ENCODE data around the gene OXCT2. TPM values are rescaled to one million over a fixed set of nuclear protein-coding genes. Genes with fewer than 3 reads are reported as not detected.
"Not testable (repeated sequence)": the region's sequence is repeated elsewhere in the genome, so short reads cannot be mapped to it uniquely, and the experiment has no call there.

OXCT2 gene
- total and polyA plus RNA-seq, 12 donors: 0.85 to 5.4 (median 2.2) TPM

DNA sequence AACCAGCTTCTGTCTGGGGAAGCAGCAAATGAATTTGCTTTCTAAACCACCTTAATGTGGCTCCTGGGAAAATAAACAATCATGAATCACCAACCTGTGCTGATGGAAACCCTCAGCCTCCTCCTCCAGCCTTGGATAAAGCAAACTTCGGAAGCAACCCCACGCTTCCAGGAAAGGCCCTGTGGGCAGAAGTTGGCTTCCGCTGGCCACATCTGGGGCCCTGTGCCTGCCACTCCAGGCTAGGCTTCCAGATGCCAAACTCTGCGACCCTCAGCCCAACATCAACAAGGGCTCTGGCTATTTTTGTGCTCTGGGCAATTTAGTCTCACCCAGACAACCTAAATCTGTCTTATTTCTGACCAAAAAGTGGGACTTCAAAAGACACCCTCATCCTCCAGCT lies 6.2 kb upstream of the OXCT2 start:
- Histone ChIP-seq H3K4me1 (no peaks in the 10 kb centered on the region), H3K9me3 (no peaks in the 10 kb centered on the region), H3K27me3 (peaks cover 0 to 13% (median 0%) of the 10 kb centered on the region in 7 donors), H3K27ac (no peak overlapping the region), H3K4me3 (no peak overlapping the region), H3K36me3 (no peaks in the 10 kb centered on the region)
- intact Hi-C loops (cut with DNase I): no loop called here
- ATAC-seq (no peak), DNase-seq (no peak)
- 75 to 88% methylated on average over 4 of the region's 4 CpGs for WGBS, 2 donors
- TF ChIP-seq CTCF (IDR thresholded peaks at IDR 0.05): no peak

DNA sequence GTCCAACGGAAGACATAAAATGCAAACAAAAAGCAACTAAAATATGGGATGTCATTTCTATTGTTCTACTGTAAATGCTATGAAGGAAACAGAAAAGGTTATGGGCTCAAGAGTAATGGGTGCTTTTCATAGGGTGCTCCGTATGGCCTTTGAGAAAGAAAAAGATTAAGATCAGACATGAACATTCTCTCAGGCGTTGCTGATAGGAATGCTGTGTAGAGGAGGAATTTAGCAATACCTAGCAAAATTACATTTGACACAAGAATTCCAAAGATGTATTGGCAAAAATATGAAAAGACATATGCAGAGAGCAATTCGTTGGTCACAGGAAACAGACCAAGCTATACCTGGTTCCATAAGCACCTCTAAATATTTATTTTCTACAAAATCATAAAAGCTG lies 5.7 kb upstream of the OXCT2 start:
- no peaks in the 10 kb centered on the region for H3K4me1 ChIP-seq
- WGBS, 2 donors: 77 to 81% methylated on average over 4 of the region's 4 CpGs
- ATAC-seq: no peak
- intact Hi-C loops (cut with DNase I): no loop called here
- H3K4me3 ChIP-seq: no peak overlapping the region
- H3K9me3 ChIP-seq: no peaks in the 10 kb centered on the region
- no peak overlapping the region for H3K27ac ChIP-seq
- no peak for DNase-seq
- H3K27me3 ChIP-seq: peaks cover 0 to 13% (median 0%) of the 10 kb centered on the region in 7 donors
- H3K36me3 ChIP-seq: no peaks in the 10 kb centered on the region
- no peak for TF ChIP-seq CTCF (IDR thresholded peaks at IDR 0.05)

GRCh38 chr1:39776400-39776713 lies 5.2 kb upstream of the OXCT2 start:
- intact Hi-C loops (cut with DNase I): no loop called here
- Histone ChIP-seq H3K9me3 (no peaks in the 10 kb centered on the region), H3K36me3 (no peaks in the 10 kb centered on the region), H3K4me1 (no peaks in the 10 kb centered on the region), H3K27ac (no peak overlapping the region), H3K4me3 (no peak overlapping the region), H3K27me3 (peaks cover 0 to 13% (median 3%) of the 10 kb centered on the region in 7 donors)
- no peak for TF ChIP-seq CTCF (IDR thresholded peaks at IDR 0.05)
- DNase-seq (no peak), ATAC-seq (no peak)
- WGBS, 2 donors: 63 to 68% methylated on average over 12 of the region's 12 CpGs

DNA sequence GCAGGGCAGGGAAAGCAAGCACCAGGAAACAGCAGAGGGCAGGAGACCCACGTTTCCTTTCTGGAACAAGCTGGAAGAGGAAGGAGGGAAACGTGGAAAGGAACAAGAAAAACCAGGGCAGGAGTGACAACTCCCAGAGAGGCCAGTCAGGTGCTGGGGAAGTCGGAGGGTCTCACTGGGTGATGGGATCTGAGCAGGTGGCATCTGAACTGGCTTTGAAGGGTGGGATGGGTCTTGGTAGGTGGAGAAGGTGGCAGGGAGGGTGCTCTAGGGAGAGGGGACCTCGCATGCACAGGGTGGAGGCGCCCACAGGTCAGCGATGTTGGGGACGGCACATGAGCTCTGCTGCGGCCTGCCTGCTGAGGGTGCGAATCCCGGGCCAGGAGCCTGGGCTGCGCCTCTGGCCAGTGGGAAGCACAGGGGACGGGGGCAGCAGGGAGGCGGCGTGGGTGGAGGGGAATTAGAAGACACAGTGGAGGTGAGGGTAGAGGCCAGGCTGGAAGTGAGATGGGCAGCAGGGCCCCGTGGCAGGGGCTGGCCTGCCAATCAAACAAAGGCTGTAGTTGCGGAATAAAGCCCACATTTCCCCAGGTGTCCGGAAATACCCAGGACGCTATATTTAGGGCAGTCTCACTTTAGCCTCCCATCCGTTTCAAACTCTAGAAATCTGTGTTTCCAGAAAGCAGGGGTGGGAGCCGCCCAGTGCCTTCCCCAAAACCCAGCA lies 4.7 kb upstream of the OXCT2 start:
- H3K4me1 ChIP-seq; intact Hi-C loops (cut with DNase I); ATAC-seq; H3K9me3 ChIP-seq; H3K27ac ChIP-seq; DNase-seq; H3K36me3 ChIP-seq; H3K4me3 ChIP-seq: not testable (repeated sequence)
- WGBS, 2 donors: 78 to 86% methylated on average over 13 of the region's 20 CpGs
- peaks cover 0 to 16% (median 7%) of the 10 kb centered on the region in 7 donors for H3K27me3 ChIP-seq

DNA sequence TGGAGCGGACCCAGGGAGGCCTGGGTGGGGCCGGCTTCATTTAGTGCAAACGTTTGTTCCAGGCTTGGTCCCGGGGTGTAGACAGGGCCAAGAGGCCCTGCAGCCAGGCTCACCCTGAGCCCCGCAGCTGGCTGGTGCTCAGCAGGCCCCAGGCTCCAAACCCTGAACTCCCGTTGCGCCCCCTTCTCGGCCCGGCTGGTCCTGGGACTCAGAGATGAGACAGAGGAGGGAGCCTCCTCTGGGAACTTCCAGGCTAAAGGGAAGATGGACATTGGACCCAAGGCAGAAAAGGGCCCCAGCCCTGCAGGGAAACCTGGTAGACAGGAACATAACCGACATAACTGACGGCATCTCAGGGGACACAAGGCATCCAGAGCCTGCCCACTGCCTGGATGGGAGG lies 4.0 kb upstream of the OXCT2 start:
- not testable (repeated sequence) for DNase-seq

DNA sequence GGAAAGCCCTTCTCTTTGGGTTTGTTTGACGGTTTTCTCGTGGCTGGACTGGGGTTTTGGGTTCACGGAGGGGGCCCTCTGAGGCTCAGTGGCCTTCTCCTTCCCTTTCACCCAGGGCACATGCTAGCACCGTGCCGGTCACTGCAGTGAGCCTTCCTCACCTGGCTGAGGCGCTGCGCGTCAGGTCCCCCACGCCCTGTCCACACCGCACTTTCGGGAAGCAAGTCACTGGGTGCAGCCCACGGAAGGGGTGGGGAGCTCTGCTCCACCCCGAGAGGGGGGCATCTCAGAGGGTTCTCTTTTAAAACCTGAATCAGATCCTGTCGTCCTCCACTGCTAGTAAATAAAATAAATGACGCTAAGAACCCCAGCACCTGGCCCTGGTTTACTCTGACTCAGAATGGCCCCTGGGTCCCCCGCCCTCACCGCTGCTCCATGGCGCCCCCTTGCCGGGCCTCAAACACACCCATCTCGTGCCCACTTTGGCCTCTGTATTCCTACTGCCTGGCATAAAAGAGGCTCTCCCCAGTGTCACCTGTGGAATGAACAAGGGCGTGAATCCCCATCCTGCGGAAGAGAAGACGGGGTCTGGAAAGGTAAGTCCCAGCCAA lies 2.3 kb upstream of the OXCT2 start:
- ATAC-seq; H3K36me3 ChIP-seq; intact Hi-C loops (cut with DNase I); H3K4me1 ChIP-seq; H3K27ac ChIP-seq; DNase-seq; H3K9me3 ChIP-seq; H3K4me3 ChIP-seq: not testable (repeated sequence)
- 6% methylated on average over 3 of the region's 23 CpGs; no CpG with 5 or more reads in 1 of the 2 donors for WGBS, 2 donors
- H3K27me3 ChIP-seq: peaks cover 0 to 13% (median 7%) of the 10 kb centered on the region in 7 donors

More for the DNA sequence above, 4.0 kb upstream of the OXCT2 start:
- intact Hi-C loops (cut with DNase I); H3K36me3 ChIP-seq; H3K4me1 ChIP-seq; ATAC-seq; H3K27ac ChIP-seq; H3K4me3 ChIP-seq; H3K9me3 ChIP-seq: not testable (repeated sequence)
- 77 to 86% methylated on average over 11 of the region's 11 CpGs for WGBS, 2 donors
- H3K27me3 ChIP-seq: peaks cover 0 to 16% (median 10%) of the 10 kb centered on the region in 7 donors

- H3K9me3 ChIP-seq; H3K27ac ChIP-seq; intact Hi-C loops (cut with DNase I); DNase-seq; H3K4me1 ChIP-seq; H3K36me3 ChIP-seq: not testable (repeated sequence)
- peak overlapping the region in 1 of 10 donors; percentile 37 for H3K4me3 ChIP-seq
- ATAC-seq: peak in 7 of 8 donors; percentile 29 to 74 (median 52)
- peaks cover 0 to 11% (median 4%) of the 10 kb centered on the region in 7 donors for H3K27me3 ChIP-seq
- 7 to 26% methylated on average over 21 of the region's 71 CpGs for WGBS, 2 donors
These were observed 787 bp downstream of the OXCT2 start for GRCh38 chr1:39770100-39771021.

DNA sequence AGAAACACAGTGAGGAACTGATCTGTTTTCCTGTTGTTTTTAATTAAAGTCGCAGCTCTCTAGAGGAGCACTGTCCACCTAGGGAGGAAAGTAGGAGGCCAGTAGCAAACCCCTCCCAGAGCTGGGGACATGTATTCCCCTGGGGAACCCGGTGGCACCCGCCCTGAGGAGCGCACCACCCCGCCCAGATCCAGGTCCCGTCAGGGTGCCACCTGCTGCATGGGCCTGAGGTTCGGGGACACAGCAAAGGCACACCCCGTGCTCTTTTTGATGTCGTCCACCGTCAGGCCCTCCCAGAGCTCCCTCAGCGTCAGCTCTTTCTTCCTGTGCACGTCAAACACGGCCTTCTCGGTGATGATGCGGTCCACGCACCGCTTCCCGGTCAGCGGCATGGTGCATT lies 1.6 kb downstream of the OXCT2 start:
- H3K27ac ChIP-seq; H3K9me3 ChIP-seq; intact Hi-C loops (cut with DNase I); DNase-seq; H3K4me1 ChIP-seq; H3K4me3 ChIP-seq; H3K36me3 ChIP-seq; ATAC-seq: not testable (repeated sequence)
- 67 to 79% methylated on average over 12 to 18 of the region's 19 CpGs for WGBS, 2 donors
- H3K27me3 ChIP-seq: peaks cover 0 to 11% (median 4%) of the 10 kb centered on the region in 7 donors

Measured in heart right ventricle (tissue), 16 donors.